ENCODE measurements around the gene SFMBT2.

- TF ChIP-seq POLR2AphosphoS5 (IDR thresholded peaks at IDR 0.05; ENCODE audit: borderline replicate concordance, low read depth, low read length) (no peak), EZH2 (IDR thresholded peaks at IDR 0.05) (no peak), FOXP2 (optimal IDR thresholded peaks at IDR 0.05; ENCODE audit: control extremely low read depth, extremely low read length, insufficient read depth) (no peak)
Observed at GRCh38 chr10:7426349-7426748, 15.5 kb upstream of the SFMBT2 start.

Measured in SK-N-MC (cell line).